ENCODE results near the gene SPSB2.

SPSB2 gene

GRCh38 chr12:6829536-6830220 lies 43.4 kb downstream of the SPSB2 start:
- no peak for DNase-seq

- DNase-seq = peak; percentile 49
These were observed 44.1 kb downstream of the SPSB2 start for GRCh38 chr12:6828781-6829535.

- peak; percentile 32 for DNase-seq
These were observed 44.9 kb downstream of the SPSB2 start, which contains the start of gene P3H3 for GRCh38 chr12:6827982-6828780. Gene P3H3, plus strand, starts transcription at chr12:6828407. Its CDS starts 34 bp downstream, at chr12:6828441.

GRCh38 chr12:6827437-6827911 lies 45.6 kb downstream of the SPSB2 start:
- DNase-seq = peak; percentile 56

- DNase-seq = no peak
These were observed 46.2 kb downstream of the SPSB2 start for GRCh38 chr12:6826734-6827436.

GRCh38 chr12:6826125-6826733 lies 46.9 kb downstream of the SPSB2 start:
- DNase-seq = no peak

- DNase-seq = peak; percentile 83
These were observed 47.5 kb downstream of the SPSB2 start for GRCh38 chr12:6825398-6826124.

- DNase-seq = no peak
These were observed 48.2 kb downstream of the SPSB2 start for GRCh38 chr12:6824901-6825381.

GRCh38 chr12:6824085-6824775 lies 48.9 kb downstream of the SPSB2 start:
- no peak for DNase-seq

- no peak for DNase-seq
These were observed 49.7 kb downstream of the SPSB2 start for GRCh38 chr12:6823182-6824084.

- no peak for DNase-seq
These were observed 50.5 kb downstream of the SPSB2 start for GRCh38 chr12:6822426-6823135.

GRCh38 chr12:6821591-6822425 lies 51.3 kb downstream of the SPSB2 start, which contains the start of gene GPR162:
Gene GPR162, plus strand, starts transcription at chr12:6821821. Its CDS starts 2,078 bp downstream, at chr12:6823899.
- no peak for DNase-seq
